Heart right ventricle (tissue), 16 donors: ENCODE measurements around the gene CACNB2. TPM values are rescaled to one million over a fixed set of nuclear protein-coding genes. Genes with fewer than 3 reads are reported as not detected.
"Not testable (repeated sequence)": the region's sequence is repeated elsewhere in the genome, so short reads cannot be mapped to it uniquely, and the experiment has no call there.

Source experiments
- ATAC-seq, 8 donors: fragments of 200-7000 bp; cut with Tn5 transposase; one replicate each; pipeline ENCODE4 v1.9.1; 2020; ENCODE audit warnings: mild to moderate bottlenecking in 8 of 8, moderate library complexity in 8 of 8, moderate number of reproducible peaks in 1 of 8
- DNase-seq, 2 donors: peaks; one replicate each; pipeline ENCODE4 v3.0.0-alpha.2; 2020
- H3K27ac ChIP-seq, 10 donors: fragments of 200-600 bp; sonication (generic) in 2 of 10; one replicate each; pipeline versions ENCODE4 v1.5.0 to v1.8.0; 2020 to 2022; ENCODE audit warnings: mild to moderate bottlenecking in 3 of 10
- H3K27me3 ChIP-seq, 7 donors: fragments of 200-600 bp; one replicate each; pipeline ENCODE4 v1.8.0; 2021 to 2022; ENCODE audit warnings: mild to moderate bottlenecking in 2 of 7
- H3K36me3 ChIP-seq, 9 donors: fragments of 200-600 bp; sonication (generic) in 1 of 9; one replicate each; pipeline versions ENCODE4 v1.5.0 to v1.8.0; 2020 to 2022; ENCODE audit warnings: mild to moderate bottlenecking in 2 of 9
- H3K4me1 ChIP-seq, 9 donors: fragments of 200-600 bp; sonication (generic) in 1 of 9; one replicate each; pipeline versions ENCODE4 v1.5.0 to v1.8.0; 2020 to 2022; ENCODE audit warnings: mild to moderate bottlenecking in 4 of 9
- H3K4me3 ChIP-seq, 10 donors: fragments of 200-600 bp; sonication (generic) in 2 of 10; one replicate each; pipeline versions ENCODE4 v1.5.0 to v1.8.0; 2020 to 2022; ENCODE audit warnings: mild to moderate bottlenecking in 7 of 10, moderate library complexity in 2 of 10
- H3K9me3 ChIP-seq, 11 donors: fragments of 200-600 bp in 10 of 11; sonication (generic) in 2 of 11; one replicate each; pipeline versions ENCODE4 v1.5.0 to v1.8.0; 2013 to 2022; ENCODE audit warnings: mild to moderate bottlenecking in 2 of 11, control low read depth in 1 of 11, moderate library complexity in 1 of 11
- WGBS, 2 donors: extraction: QIAGEN DNeasy Blood & Tissue Kit; methylation state at CpG; one replicate each; pipeline ENCODE4 v1.1.7; 2013; ENCODE audit warnings: inconsistent platforms in 1 of 2; 5-methylcytosine and 5-hydroxymethylcytosine counted together
- intact Hi-C, 10 donors: fragments of 100-400 bp; cut with DNase I; formaldehyde crosslinking; loops; one replicate each; pipeline versions ENCODE4 v1.11.1 to v1.14.2; 2022
- polyA plus RNA-seq, 2 donors: library from polyadenylated mRNA; stranded (reverse); fragments of 200-250 nt; gene quantifications; one replicate each; pipeline ENCODE4 v1.2.3, GENCODE V29; 2013
- total RNA-seq, 10 donors: library from RNA; stranded (reverse); fragmentation: NEBNext Ultra II Directional in 3 of 10; extraction: Animal tissue kit (Norgen Biotek cat#: 25700) in 3 of 10; gene quantifications; one replicate each; pipeline versions ENCODE4 v1.2.1 to v1.2.4, GENCODE V29; 2021 to 2023
- TF ChIP-seq, protein P1 (sequence below), 9 donors: fragments of 200-600 bp; sonication (generic) in 2 of 9; IDR thresholded peaks; one replicate each; pipeline versions ENCODE4 v1.5.0 to v1.8.0; 2021 to 2022; ENCODE audit warnings: antibody characterized with exemption in 9 of 9, mild to moderate bottlenecking in 5 of 9, moderate library complexity in 1 of 9
- donor health status: Arrhythmogenic right ventricular cardiomyopathy.
- donor health status: ischemic (EF 13 %, LVEDD 7.1; RV severe dilation, severe dysfunction).
- donor health status: healthy with polysubstance abuse.
- donor health status: DM: no; HTN: yes; CAD: no.
- donor health status: DM: no; HTN: no; CAD: no.
- donor health status: ischemic (EF 25% LVEDD 6.9; RV normal size, moderate dysfunction).
- donor health status: ischemic (EF 25% LVEDD 5.7; RV mildly dilated, moderate dysfunction).
- donor health status: healthy.
- donor health status: DM: yes; HTN: yes; CAD: no.
- donor health status: Ischemic cardiomyopathy.
- donor health status: ischemic (EF 35%, LVEDD 5.7; RV mildly dilated, moderate dysfunction).
- donor health status: nonischemic (EF 11% LVEDD 7.7; RV severe dilation, severe dysfunction).
- donor health status: DM: yes; HTN: yes; CAD: no.
- donor health status: PGD.
- donor health status: ischemic (EF 29% LVEDD 5.4; RV normal size, mild dysfunction).
- donor health status: nonischemic (EF 23%, LVEDD 6.1; RV moderate dilation, normal function).

CACNB2 gene
- total and polyA plus RNA-seq, 12 donors, result 8.9 to 71.1 (median 36.7) TPM

DNA sequence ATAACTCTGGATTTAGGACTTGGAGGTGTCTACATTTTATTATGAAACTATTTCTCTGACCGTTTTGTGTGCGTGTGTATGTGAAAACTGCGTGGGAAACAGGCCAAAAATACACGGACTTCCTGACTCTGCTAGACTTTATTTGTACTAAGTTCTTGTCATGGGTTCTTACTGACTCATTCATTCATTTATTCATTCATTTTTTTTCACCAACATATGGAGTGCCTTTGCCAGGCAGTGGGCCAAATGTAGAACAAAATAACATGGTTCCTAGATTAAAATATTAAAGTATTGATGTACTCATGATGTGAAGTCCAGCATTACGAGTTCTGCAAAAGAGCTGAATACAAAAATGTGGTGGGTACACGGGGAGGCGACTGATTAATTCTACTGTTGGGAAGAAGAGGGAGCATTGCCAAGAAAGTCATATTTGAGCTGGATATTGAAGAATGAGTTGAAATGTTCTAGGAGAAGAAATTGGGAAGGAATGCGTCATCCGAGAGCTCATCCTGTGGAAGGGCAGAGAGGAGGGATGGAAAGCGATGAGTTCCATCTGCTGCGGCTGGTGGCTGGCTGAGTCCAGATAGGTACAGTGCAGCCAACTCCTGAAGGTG, 24.6 kb downstream of the CACNB2 start:
- H3K27me3 ChIP-seq, result no peaks in the 10 kb centered on the region
- H3K9me3 ChIP-seq, result no peaks in the 10 kb centered on the region
- DNase-seq (no peak), ATAC-seq (no peak)
- TF ChIP-seq, protein P1, sequence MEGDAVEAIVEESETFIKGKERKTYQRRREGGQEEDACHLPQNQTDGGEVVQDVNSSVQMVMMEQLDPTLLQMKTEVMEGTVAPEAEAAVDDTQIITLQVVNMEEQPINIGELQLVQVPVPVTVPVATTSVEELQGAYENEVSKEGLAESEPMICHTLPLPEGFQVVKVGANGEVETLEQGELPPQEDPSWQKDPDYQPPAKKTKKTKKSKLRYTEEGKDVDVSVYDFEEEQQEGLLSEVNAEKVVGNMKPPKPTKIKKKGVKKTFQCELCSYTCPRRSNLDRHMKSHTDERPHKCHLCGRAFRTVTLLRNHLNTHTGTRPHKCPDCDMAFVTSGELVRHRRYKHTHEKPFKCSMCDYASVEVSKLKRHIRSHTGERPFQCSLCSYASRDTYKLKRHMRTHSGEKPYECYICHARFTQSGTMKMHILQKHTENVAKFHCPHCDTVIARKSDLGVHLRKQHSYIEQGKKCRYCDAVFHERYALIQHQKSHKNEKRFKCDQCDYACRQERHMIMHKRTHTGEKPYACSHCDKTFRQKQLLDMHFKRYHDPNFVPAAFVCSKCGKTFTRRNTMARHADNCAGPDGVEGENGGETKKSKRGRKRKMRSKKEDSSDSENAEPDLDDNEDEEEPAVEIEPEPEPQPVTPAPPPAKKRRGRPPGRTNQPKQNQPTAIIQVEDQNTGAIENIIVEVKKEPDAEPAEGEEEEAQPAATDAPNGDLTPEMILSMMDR (IDR thresholded peaks at IDR 0.05), result no peak
- no peak overlapping the region for H3K4me3 ChIP-seq
- no peaks in the 10 kb centered on the region for H3K36me3 ChIP-seq
- 59 to 66% methylated on average over 11 of the region's 11 CpGs for WGBS, 2 donors
- peak overlapping the region in 1 of 10 donors; percentile 46 for H3K27ac ChIP-seq
- intact Hi-C loops, result no loop called here
- peaks cover 0 to 11% (median 8%) of the 10 kb centered on the region in 9 donors for H3K4me1 ChIP-seq

DNA sequence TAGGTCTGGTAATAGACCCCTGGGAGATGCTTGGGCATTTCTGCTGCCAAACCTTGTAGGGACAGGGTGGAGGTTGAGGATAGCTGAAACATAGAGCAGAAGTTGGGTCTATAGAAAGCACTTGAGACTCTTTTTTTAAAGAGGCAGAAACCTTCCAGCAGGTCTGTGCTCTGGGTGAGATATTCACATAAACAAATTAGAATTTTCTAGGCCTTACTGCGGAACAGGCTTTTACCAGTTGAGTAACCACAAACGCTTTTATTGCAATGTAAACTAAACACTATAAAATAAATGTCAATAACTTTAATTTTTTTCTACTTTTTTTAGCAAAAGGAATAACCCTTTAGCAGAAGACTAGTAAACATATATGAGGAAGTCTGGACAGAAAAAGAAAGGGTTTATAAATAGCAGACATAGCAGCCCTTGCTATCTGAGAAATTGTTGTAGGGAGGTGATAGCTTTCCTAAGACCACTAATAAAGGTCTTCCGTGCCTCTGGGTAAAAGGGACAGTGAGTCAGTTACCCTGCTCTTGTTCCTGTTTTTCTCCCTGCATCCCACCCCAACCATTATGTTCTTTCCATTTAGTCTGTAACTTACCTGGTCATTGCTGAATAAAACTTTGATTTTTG, 38.7 kb downstream of the CACNB2 start:
- peak in 5 of 8 donors; percentile 9 to 62 (median 42) for ATAC-seq
- DNase-seq, result no peak

DNA sequence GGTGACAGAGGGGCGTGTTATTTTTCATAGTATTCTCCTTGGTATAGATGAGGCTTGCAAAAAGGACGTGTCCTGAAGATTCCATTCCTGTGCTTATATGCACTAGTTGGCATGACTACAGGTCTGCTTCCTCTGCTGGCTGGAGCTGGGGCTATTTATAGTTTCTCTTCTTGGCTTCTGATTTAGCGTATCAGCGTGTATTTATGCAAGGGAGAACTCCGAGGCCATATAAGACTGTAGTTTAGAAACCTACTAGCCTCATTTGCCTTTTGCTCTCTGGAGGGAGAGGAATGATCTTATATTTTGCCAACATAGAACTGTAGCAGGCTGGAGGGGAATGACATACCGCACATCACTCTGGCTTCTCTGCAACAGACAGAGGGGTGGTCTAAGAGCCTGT, 39.7 kb downstream of the CACNB2 start:
- H3K27me3 ChIP-seq, result no peaks in the 10 kb centered on the region
- TF ChIP-seq, protein P1 (IDR thresholded peaks at IDR 0.05), result no peak
- no peaks in the 10 kb centered on the region for H3K36me3 ChIP-seq
- peak overlapping the region in 6 of 10 donors; percentile 19 to 39 (median 32) for H3K4me3 ChIP-seq
- DNase-seq (peak in 1 of 2 donors; percentile 50), ATAC-seq (peak; percentile 90 to 98 (median 94))
- WGBS, 2 donors, result 4 to 5% methylated on average over 6 of the region's 6 CpGs
- no peaks in the 10 kb centered on the region for H3K9me3 ChIP-seq
- peak overlapping the region; percentile 60 to 87 (median 78) for H3K27ac ChIP-seq
- intact Hi-C loops, result loop anchor here in 1 of 10 donors (5.0 kb wide), 1 partner anchor 38 kb away; the partner anchor contains the start of gene CACNB2
- H3K4me1 ChIP-seq, result peaks cover 0 to 33% (median 21%) of the 10 kb centered on the region in 9 donors

More for the DNA sequence above, 38.7 kb downstream of the CACNB2 start:
- Histone ChIP-seq H3K4me3 (peak overlapping the region in 4 of 10 donors; percentile 22 to 39 (median 32)), H3K27ac (peak overlapping the region in 9 of 10 donors; percentile 7 to 87 (median 79)), H3K9me3 (no peaks in the 10 kb centered on the region), H3K4me1 (peaks cover 0 to 33% (median 21%) of the 10 kb centered on the region in 9 donors), H3K27me3 (no peaks in the 10 kb centered on the region), H3K36me3 (no peaks in the 10 kb centered on the region)
- intact Hi-C loops, result no loop called here
- TF ChIP-seq, protein P1 (IDR thresholded peaks at IDR 0.05), result no peak
- whole genome bisulfite sequencing, 2 donors, result 41 to 43% methylated on average over 3 of the region's 3 CpGs

DNA sequence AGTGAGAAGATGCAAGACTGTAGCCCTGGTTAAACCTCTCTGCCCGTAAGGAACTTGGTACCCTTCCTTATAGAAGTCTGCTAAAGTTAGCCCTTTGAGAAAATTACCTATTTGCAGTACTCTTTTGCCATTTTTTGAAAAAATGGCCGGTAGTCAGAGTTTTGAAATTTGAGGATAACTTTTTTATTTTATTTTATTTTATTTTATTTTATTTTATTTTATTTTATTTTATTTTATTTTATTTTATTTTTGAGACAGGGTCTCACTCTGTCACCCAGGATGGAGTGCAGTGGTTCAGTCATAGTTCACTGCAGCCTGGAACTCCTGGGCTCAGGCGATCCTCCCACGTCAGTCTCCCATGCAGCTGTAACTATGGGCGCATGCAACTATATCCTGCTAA, 41.2 kb downstream of the CACNB2 start:
- intact Hi-C loops, result loop anchor here in 1 of 10 donors (5.0 kb wide), 1 partner anchor 39 kb away; the partner anchor contains the start of gene CACNB2
- H3K36me3 ChIP-seq, DNase-seq, H3K27ac ChIP-seq, ATAC-seq, H3K9me3 ChIP-seq, H3K4me3 ChIP-seq, H3K27me3 ChIP-seq: not testable (repeated sequence)
- peaks cover 0 to 37% (median 21%) of the 10 kb centered on the region in 9 donors for H3K4me1 ChIP-seq
- WGBS, 2 donors, result 97 to 98% methylated on average over 5 of the region's 5 CpGs
